ENCODE results near the gene PLIN3.
"Not testable (repeated sequence)": the region's sequence is repeated elsewhere in the genome, so short reads cannot be mapped to it uniquely, and the experiment has no call there.

PLIN3 gene

GRCh38 chr19:4816202-4816949, 51.1 kb downstream of the PLIN3 start:
- no peak overlapping the region for H3K4me3 ChIP-seq (ENCODE audit: low read length)
- no peak overlapping the region for H3K27ac ChIP-seq (ENCODE audit: low read length)
- H3K9me3 ChIP-seq (ENCODE audit: control insufficient read depth, low read depth, low read length) = no peaks in the 10 kb centered on the region
- H3K4me1 ChIP-seq (ENCODE audit: control insufficient read depth, low read depth, low read length) = no peaks in the 10 kb centered on the region
- peaks cover 10% of the 10 kb centered on the region for H3K27me3 ChIP-seq (ENCODE audit: control insufficient read depth, insufficient read depth, low read length)
- H3K9ac ChIP-seq (ENCODE audit: low read length) = no peak overlapping the region
- no peaks in the 10 kb centered on the region for H3K36me3 ChIP-seq (ENCODE audit: control insufficient read depth, low read depth, low read length)

- Histone ChIP-seq H3K36me3 (ENCODE audit: control insufficient read depth, low read depth, low read length) (no peaks in the 10 kb centered on the region), H3K4me1 (ENCODE audit: control insufficient read depth, low read depth, low read length) (no peaks in the 10 kb centered on the region), H3K27me3 (ENCODE audit: control insufficient read depth, insufficient read depth, low read length) (peaks cover 10% of the 10 kb centered on the region), H3K9ac (ENCODE audit: low read length) (no peak overlapping the region), H3K9me3 (ENCODE audit: control insufficient read depth, low read depth, low read length) (no peaks in the 10 kb centered on the region), H3K27ac (ENCODE audit: low read length) (no peak overlapping the region), H3K4me3 (ENCODE audit: low read length) (no peak overlapping the region)
Observed at GRCh38 chr19:4815426-4816201, 51.9 kb downstream of the PLIN3 start.

- no peaks in the 10 kb centered on the region for H3K4me1 ChIP-seq (ENCODE audit: control insufficient read depth, low read depth, low read length)
- H3K27ac ChIP-seq (ENCODE audit: low read length) = no peak overlapping the region
- H3K4me3 ChIP-seq (ENCODE audit: low read length) = no peak overlapping the region
- peaks cover 10% of the 10 kb centered on the region for H3K27me3 ChIP-seq (ENCODE audit: control insufficient read depth, insufficient read depth, low read length)
- H3K9me3 ChIP-seq (ENCODE audit: control insufficient read depth, low read depth, low read length) = no peaks in the 10 kb centered on the region
- no peaks in the 10 kb centered on the region for H3K36me3 ChIP-seq (ENCODE audit: control insufficient read depth, low read depth, low read length)
- no peak overlapping the region for H3K9ac ChIP-seq (ENCODE audit: low read length)
Observed at GRCh38 chr19:4814625-4815425, 52.6 kb downstream of the PLIN3 start.

DNA sequence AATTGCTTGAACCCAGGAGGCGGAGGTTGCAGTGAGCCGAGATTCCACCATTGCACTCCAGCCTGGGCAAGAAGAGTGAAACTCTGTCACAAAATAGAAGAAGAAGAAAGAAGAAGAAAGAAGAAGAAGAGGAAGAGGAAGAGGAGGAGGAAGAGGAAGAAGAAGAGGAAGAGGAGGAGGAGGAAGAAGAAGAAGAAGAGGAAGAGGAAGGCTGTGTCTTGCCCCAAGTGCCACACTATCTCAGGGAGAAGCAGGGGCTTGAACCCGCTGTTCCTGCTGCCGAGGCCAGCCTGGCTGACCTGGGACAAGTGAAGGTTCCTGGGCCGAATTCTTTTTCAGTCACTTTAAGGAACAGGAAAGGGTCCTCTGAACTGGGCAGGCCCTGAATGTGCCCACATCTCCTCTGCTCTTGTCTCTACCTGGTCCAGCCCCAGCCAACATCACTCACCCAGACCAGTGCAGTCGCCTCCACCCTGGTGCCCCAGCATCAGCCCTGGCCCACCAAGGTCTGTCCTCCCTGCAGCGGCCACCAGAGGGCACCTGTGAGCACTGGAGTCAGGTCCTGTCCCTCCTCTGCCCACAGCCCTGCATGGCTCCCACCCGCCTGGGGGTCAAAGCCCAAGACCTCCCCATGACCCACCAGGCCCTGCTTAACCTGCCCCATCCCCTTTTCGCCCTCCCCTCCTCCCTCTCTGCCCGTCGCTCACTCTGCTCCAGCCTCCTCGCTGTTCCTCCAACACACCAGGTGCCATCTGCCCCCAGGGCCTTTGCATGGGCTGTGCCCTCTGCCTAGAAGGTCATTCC, 55.9 kb downstream of the PLIN3 start:
- Histone ChIP-seq H3K4me3 (ENCODE audit: low read length) (no peak overlapping the region), H3K36me3 (ENCODE audit: control insufficient read depth, low read depth, low read length) (no peaks in the 10 kb centered on the region), H3K27ac (ENCODE audit: low read length) (no peak overlapping the region), H3K27me3 (ENCODE audit: control insufficient read depth, insufficient read depth, low read length) (peaks cover 5% of the 10 kb centered on the region), H3K4me1 (ENCODE audit: control insufficient read depth, low read depth, low read length) (no peaks in the 10 kb centered on the region), H3K9me3 (ENCODE audit: control insufficient read depth, low read depth, low read length) (no peaks in the 10 kb centered on the region), H3K9ac (ENCODE audit: low read length) (no peak overlapping the region)

- H3K27me3 ChIP-seq (ENCODE audit: control insufficient read depth, insufficient read depth, low read length) = no peaks in the 10 kb centered on the region
- H3K4me1 ChIP-seq (ENCODE audit: control insufficient read depth, low read depth, low read length) = no peaks in the 10 kb centered on the region
- no peaks in the 10 kb centered on the region for H3K36me3 ChIP-seq (ENCODE audit: control insufficient read depth, low read depth, low read length)
- no peaks in the 10 kb centered on the region for H3K9me3 ChIP-seq (ENCODE audit: control insufficient read depth, low read depth, low read length)
- no peak overlapping the region for H3K4me3 ChIP-seq (ENCODE audit: low read length)
- H3K9ac ChIP-seq (ENCODE audit: low read length) = no peak overlapping the region
- no peak overlapping the region for H3K27ac ChIP-seq (ENCODE audit: low read length)
Observed at GRCh38 chr19:4807188-4807587, 60.3 kb downstream of the PLIN3 start.

- H3K9me3 ChIP-seq (ENCODE audit: control insufficient read depth, low read depth, low read length) = no peaks in the 10 kb centered on the region
- H3K9ac ChIP-seq (ENCODE audit: low read length) = no peak overlapping the region
- H3K4me1 ChIP-seq (ENCODE audit: control insufficient read depth, low read depth, low read length) = no peaks in the 10 kb centered on the region
- H3K36me3 ChIP-seq (ENCODE audit: control insufficient read depth, low read depth, low read length) = no peaks in the 10 kb centered on the region
- no peak overlapping the region for H3K27ac ChIP-seq (ENCODE audit: low read length)
- no peak overlapping the region for H3K4me3 ChIP-seq (ENCODE audit: low read length)
- H3K27me3 ChIP-seq (ENCODE audit: control insufficient read depth, insufficient read depth, low read length) = no peaks in the 10 kb centered on the region
Observed at GRCh38 chr19:4806384-4806783, 61.1 kb downstream of the PLIN3 start.

- H3K27ac ChIP-seq (ENCODE audit: low read length); H3K36me3 ChIP-seq (ENCODE audit: control insufficient read depth, low read depth, low read length); H3K4me3 ChIP-seq (ENCODE audit: low read length); H3K9ac ChIP-seq (ENCODE audit: low read length); H3K4me1 ChIP-seq (ENCODE audit: control insufficient read depth, low read depth, low read length); H3K27me3 ChIP-seq (ENCODE audit: control insufficient read depth, insufficient read depth, low read length); H3K9me3 ChIP-seq (ENCODE audit: control insufficient read depth, low read depth, low read length): not testable (repeated sequence)
Observed at GRCh38 chr19:4805140-4805539, 62.3 kb downstream of the PLIN3 start.

DNA sequence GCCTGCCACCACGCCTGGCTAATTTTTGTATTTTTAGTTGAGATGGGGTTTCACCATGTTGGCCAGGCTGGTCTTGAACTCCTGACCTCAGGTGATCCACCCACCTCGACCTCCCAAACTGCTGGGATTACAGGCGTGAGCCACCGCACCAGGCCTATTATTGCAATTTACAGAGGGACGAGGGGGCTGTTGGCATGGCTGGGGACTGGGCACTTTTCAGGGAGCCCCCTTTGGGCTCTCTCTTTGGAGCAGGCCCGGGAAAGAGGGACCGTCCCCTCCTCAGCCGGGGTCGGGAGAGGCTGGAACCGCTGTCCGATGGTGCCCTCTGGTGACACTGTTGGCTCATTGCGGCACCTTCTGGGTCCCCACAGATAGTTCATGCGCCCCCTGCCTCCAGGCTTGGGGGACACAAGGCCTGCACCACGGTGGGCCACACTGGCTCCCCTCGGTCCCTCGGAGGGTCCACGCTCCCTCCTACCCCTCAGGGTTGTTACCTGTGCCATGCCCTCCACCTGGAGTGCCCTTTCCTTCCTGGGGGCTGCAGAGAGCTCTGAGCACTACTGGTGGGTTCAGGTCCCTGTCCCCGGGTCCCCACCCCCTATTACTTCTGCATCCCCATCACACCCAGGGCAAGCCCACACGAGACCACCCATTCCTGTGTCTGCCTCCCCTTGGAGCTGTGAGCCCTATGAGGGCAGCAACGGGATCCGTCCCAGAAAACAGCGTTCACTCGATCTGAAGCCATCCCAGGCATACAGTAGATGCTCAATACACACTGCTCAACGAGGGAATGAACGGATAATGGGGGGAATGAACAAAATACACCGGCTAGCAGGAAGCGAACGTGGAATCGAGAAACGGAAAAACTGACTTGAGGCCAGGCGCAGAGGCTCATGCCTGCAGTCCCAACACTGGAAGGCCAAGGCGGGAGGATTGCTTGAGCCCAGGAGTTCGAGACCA, 63.5 kb downstream of the PLIN3 start:
- Histone ChIP-seq H3K9ac (ENCODE audit: low read length) (no peak overlapping the region), H3K9me3 (ENCODE audit: control insufficient read depth, low read depth, low read length) (no peaks in the 10 kb centered on the region), H3K36me3 (ENCODE audit: control insufficient read depth, low read depth, low read length) (no peaks in the 10 kb centered on the region), H3K4me3 (ENCODE audit: low read length) (no peak overlapping the region), H3K27ac (ENCODE audit: low read length) (no peak overlapping the region), H3K4me1 (ENCODE audit: control insufficient read depth, low read depth, low read length) (no peaks in the 10 kb centered on the region), H3K27me3 (ENCODE audit: control insufficient read depth, insufficient read depth, low read length) (no peaks in the 10 kb centered on the region)

GRCh38 chr19:4802711-4803110, 64.8 kb downstream of the PLIN3 start:
- Histone ChIP-seq H3K27ac (ENCODE audit: low read length) (no peak overlapping the region), H3K9me3 (ENCODE audit: control insufficient read depth, low read depth, low read length) (no peaks in the 10 kb centered on the region), H3K36me3 (ENCODE audit: control insufficient read depth, low read depth, low read length) (no peaks in the 10 kb centered on the region)

GRCh38 chr19:4801085-4801619, 66.3 kb downstream of the PLIN3 start:
- Histone ChIP-seq H3K4me1 (ENCODE audit: control insufficient read depth, low read depth, low read length) (no peaks in the 10 kb centered on the region), H3K4me3 (ENCODE audit: low read length) (no peak overlapping the region), H3K9ac (ENCODE audit: low read length) (no peak overlapping the region), H3K9me3 (ENCODE audit: control insufficient read depth, low read depth, low read length) (no peaks in the 10 kb centered on the region), H3K36me3 (ENCODE audit: control insufficient read depth, low read depth, low read length) (peaks cover 4% of the 10 kb centered on the region), H3K27me3 (ENCODE audit: control insufficient read depth, insufficient read depth, low read length) (no peaks in the 10 kb centered on the region), H3K27ac (ENCODE audit: low read length) (no peak overlapping the region)

More at GRCh38 chr19:4802711-4803110, 64.8 kb downstream of the PLIN3 start:
- Histone ChIP-seq H3K9ac (ENCODE audit: low read length) (no peak overlapping the region), H3K27me3 (ENCODE audit: control insufficient read depth, insufficient read depth, low read length) (no peaks in the 10 kb centered on the region), H3K4me3 (ENCODE audit: low read length) (no peak overlapping the region), H3K4me1 (ENCODE audit: control insufficient read depth, low read depth, low read length) (no peaks in the 10 kb centered on the region)
